ENCODE results near the gene MSN.
"Not testable (repeated sequence)": the region's sequence is repeated elsewhere in the genome, so short reads cannot be mapped to it uniquely, and the experiment has no call there.

The MSN gene

DNA sequence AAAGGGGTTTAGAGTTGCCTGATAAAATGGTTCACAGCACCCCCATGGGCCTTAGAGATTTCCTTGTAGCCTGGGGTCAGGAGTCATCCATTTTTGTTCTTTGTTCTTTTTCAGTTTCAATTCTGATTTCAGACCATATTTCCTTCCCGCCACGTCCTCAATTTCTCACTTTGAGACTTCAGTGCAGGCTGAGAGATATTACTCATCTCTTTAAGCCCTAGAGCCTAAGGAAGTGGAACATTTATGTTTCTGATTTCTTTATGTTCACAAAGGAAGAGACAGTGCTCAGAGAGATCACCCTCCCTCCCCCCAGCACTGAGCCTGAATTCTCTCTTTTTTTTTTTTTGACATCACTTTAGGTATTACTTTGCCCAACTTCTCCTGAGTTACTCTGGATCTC lies 56.3 kb downstream of the MSN start:
- no peak for DNase-seq

DNA sequence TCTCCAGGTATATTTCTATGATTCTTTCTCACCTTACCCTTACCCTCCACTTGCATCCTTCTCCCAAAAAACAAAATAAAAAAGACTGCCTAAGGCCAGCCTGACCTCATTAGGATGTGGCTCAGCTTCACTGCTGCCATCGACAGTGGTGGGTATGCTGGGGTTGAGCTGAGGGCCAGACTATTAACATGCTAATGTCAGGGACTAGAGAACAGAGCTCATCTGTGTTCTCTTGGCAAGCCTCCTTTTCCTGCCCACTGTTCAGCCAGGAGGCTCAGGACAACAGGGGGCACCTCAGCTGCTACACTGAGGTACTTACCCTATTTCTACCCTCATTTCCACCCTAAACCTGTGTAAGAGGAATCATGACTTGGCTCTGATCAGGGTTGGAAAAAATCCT lies 59.3 kb downstream of the MSN start:
- DNase-seq: no peak

DNA sequence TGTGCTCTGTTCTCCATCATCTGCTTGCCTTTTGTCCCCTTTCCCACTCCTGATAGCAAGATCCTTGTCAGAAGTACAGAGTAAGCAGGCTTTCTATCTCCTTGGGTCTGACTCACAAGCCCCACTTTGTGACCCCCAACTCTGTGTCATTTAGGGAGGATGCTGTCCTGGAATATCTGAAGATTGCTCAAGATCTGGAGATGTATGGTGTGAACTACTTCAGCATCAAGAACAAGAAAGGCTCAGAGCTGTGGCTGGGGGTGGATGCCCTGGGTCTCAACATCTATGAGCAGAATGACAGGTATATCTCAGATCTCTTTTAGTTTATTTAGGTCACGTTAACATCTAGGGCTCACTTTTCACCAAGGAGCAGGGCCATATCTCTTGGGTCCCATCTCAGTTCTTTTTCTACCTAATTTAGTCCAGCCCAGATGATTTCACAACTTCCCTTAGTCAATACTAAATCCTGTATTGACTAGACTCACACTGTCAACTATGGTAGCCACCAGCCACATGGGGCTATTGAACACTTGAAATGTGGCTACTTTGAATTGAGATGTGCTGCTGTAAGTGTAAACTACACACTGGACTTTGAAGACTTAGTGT lies 64.3 kb downstream of the MSN start:
- DNase-seq: no peak

DNA sequence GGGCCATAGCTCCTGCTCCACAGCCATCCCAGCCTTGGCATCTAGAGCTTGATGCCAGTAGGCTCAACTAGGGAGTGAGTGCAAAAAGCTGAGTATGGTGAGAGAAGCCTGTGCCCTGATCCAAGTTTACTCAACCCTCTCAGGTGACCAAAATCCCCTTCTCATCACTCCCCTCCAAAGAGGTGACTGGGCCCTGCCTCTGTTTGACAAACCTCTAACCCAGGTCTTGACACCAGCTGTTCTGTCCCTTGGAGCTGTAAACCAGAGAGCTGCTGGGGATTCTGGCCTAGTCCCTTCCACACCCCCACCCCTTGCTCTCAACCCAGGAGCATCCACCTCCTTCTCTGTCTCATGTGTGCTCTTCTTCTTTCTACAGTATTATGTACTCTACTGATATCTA lies 73.5 kb downstream of the MSN start:
- DNase-seq: no peak

DNA sequence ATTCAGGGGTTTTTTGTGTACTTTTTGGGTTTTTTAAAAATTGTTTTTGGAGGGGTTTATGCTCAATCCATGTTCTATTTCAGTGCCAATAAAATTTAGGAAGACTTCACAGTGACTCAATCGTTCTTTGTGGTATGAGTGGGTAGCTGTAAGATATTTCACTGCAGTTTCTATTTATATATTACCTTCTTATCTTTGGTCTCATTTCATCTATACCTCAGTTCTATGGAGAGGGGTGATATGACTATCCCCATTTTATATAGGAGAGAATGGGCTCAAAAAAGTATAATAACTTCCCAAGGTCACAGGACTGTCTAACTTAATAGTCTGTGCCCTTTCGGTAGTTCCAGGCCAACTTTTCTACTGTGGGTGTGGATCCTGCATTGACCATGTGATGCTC lies 74.4 kb downstream of the MSN start:
- DNase-seq: no peak

DNA sequence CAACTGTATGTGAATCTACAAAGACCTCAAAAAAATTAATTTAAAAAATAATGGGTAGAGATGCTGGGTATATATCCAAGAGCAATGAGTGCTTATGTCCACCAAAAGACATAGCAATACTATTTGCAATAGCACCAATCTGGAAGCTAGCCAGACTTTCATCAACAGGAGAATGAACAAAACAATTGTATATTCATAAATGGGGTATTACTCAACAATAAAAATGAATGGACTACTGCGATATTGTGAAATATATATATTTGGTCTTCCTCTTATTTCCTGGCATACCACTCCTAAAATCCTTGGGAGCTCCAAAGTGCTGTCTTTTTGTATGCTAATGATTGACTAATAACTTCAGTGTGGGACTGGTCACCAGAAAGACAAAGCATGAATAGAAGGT lies 77.5 kb downstream of the MSN start:
- DNase-seq: no peak

DNA sequence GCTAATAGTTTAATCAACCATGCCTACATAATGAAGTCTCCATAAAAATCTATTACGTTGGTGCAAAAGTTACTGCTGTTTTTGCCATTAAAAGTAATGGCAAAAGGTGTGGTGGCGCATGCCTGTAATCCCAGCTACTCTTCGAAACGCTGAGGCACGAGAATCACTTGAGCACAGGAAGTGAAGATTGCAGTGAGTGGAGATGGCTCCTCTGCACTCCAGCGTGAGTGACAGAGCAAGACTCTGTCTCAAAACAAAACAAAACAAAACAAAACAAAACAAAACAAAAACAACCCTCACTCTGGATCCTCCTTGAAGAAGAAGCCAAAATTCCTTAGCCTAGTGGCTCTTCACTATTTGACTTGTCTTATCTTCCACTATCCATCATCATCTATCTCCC lies 78.0 kb downstream of the MSN start:
- no peak for DNase-seq

DNA sequence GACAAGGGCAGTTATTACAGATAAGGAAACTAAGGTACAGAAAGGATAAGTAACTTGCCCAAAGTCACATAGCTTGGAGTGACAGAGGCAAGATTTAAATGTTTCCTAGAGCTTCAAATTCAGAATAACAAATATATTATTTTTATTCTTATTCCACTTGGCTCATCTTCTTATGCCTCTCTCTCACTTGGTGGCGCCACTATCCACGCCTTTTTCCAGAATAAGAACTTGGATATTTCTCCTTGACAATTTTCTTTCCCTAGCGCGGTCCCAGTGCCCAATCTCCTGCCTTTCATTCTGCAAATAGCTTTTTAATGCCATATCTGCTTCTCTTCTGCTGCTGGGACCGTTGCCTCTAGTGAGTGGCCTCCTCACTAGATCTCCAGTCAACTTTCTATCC lies 78.5 kb downstream of the MSN start:
- no peak for DNase-seq

DNA sequence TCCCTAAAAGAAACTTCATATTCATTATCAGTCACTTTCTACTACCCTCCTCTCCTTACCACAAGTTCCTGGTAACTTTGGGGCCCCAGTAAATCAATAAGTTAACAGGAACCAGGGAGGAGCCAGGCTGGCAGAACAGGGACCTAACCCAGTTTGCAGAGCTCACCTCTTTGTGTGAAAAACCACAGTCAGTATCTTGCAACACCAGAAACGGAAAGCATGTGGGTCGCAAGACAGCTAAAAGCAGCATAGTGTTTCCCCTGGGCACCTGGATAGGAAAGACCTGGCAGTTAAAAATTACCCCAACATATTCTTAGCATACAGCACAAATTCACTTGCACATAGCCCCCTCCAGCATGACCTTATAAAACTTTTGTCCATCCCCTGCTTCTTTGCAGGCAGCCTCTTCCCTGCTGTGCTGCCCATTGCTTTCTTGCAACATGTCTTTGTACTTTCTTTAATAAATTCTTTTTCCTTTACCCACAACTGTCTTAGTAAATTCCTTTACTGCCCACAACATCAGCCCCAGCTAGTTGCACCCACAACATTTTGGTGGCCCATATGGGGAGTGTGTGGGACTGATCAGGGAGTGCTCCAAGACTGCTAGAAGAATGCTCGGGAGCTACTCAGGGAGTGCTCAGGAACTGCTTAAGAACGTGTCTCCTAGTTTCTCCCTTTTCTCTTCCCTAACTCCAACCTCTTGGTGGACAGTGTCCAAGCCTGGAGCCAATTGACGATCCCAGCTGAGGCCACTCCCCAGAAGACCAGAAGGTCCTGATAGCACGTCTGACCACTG lies 83.4 kb downstream of the MSN start:
- no peak for DNase-seq

DNA sequence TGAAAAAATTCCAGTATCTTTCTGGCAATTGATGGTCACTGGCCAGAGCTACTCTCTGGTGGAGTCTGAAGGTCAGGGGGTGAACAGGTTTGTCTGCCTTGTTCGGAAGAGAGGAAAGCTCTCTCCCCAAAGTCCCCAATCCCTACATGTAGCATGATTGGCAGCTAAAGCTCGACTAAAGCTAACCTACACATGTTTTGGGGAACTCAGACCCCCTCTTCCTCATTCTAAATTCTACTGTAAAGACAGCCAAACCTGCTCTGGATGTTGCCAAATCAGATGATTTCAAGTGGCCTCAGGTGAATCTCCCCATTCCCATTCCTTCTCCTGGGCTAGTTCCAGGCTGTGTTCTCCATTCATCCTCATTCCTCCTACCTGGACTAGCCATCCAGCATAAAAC lies 84.1 kb downstream of the MSN start:
- DNase-seq: no peak

DNA sequence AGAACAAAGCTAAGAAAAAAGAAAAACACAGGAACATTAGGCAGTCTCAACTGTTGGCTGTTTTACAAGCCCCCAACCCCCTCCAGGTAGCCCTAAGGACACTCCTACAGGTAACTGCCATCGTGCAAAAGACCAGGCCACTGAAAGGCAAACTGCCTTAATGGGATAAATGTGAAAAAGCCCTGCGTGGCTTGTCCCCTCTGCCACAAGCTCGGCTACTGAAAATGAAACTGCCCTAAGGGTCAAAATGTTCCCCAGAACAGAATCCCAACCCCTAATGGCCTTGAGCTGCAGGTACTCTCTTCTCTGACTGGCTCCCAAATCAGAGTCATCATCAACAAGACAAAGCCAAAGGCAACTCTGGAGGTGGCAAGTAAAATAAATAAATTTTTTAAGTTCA lies 84.8 kb downstream of the MSN start:
- no peak for DNase-seq

DNA sequence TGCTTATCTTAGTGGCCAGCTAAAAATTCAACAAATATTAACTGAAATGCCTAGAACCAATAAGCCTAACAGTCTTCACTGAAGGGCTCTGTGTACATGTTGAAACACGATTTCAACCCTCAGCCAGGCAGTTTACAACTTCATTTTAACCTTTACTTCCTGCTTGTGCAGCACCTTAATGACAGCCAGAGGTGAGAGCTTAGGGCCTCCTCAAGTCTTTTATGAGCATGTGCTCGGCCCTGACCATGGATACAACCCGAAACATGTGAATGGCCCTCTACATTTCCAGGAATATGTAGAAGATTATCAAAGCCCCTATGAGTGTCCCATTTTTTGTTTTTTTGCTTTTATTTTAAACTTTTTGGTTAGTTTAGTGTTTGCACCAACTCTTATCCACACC lies 88.3 kb downstream of the MSN start:
- DNase-seq: no peak

DNA sequence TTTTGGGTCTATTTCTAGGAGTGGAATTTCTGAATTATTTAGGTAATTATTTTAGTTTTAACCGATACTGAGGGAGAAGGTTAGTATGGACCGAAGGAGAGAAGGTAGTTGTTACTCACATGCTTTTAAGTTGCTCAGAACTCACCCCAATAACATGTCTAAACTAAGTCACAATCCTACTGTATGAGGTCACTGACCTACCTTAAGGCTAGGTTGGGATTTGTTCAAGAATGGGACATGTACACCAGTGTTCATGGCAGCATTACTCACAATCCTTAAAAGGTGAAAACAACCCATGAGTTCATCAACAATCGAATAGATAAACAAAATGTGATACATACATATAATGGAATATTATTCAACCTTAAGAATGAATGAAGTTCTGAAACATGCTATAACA lies 90.5 kb downstream of the MSN start:
- DNase-seq: no peak

DNA sequence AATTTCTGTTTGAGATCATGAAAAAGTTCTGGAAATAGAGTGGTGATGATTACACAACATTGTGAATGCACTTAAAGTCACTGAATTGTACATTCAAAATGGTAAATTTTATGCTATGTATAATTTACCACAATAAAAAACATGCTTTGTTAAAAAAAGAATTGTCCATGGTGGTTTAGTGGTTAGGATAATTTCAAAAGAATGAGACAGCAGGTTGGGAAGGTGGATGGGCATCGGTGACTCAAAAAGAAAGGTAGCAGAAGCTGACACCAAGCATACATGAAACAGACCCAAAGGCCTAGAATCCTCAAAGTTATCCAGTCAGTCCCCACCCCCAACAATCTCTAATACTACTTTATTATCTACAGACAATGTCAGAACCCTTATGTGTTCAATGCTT lies 91.1 kb downstream of the MSN start:
- no peak for DNase-seq

DNA sequence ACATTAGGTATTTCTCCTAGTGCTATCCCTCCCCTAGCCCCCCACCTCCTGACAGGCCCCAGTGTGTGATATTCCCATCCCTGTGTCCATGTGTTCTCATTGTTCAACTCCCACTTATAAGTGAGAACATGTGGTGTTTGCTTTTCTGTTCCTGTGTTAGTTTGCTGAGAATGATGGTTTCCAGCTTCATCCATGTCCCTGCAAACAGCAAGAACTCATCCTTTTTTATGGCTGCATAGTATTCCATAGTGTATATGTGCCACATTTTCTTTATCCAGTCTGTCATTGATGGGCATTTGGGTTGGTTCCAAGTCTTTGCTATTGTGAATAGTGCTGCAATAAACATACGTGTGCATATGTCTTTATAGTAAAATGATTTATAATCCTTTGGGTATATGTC lies 92.1 kb downstream of the MSN start:
- DNase-seq: not testable (repeated sequence)

DNA sequence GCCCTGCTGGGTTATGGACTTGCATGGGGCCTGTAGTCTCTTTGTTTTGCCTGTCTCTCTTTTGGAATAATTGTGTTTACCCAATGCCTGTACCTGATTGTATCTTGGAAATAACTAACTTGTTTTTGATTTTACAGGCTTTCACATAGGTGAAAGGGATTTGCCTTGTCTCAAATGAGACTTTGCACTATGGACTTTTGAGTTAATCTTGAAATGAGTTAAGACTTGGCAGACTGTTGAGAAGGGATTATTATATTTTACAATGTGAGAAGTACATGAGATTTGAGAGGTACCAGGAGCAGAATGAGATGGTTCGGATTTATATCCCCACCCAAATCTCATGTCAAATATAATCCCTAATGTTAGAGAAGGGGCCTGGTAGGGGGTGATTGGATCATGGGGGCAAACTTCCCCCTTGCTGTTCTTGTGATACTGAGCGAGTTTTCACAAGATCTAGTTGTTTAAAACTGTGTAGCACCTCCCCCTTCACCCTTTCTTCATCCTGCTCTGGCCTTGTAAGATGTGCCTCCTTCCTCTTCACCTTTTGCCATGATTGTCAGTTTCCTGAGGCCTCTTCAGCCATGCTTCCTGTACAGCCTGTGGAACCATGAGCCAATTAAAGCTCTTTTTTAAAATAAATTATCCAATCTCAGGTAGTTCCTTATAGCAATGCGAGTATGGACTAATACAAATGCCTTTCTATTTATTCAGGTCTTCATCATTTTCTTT lies 102.3 kb downstream of the MSN start:
- no peak for DNase-seq

DNA sequence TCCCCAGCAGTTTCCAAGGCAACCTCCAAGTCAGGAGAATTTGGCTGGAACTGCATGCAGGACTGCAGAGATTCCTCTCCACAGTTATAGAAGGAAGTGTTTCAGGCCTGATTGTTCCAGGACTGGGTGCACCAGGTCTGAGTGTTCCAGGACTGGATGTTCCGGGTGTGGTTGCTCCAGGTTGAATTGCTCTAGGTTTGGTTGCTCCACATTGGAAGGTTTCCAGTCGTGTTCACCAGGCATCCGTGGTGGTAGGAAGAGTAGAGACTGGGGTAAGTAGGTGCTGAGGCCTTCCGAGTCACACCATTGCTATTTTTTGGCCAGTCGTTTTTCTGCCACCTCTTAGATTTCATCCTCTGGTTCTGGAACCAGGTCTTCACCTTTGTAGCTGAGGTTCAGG lies 105.4 kb downstream of the MSN start:
- DNase-seq: no peak

DNA sequence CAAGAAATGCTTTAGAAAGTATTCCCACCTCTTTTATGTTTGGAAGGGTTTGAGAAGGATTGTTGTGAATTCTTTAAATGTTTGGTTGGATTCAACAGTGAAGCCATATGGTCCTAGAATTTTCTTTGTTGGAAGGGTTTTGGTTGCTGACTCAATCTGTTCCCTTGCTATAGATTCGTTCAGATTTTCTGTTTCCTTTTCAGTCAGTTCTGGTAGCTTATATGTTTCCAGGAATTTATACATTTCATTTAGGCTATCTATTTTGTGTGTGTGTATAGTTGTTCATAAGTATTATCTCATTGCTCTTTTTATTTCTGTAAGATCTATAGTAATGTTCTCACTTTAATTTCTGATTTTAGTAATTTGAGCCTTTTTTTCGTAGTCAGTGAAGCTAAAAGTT lies 114.4 kb downstream of the MSN start:
- no peak for DNase-seq

DNA sequence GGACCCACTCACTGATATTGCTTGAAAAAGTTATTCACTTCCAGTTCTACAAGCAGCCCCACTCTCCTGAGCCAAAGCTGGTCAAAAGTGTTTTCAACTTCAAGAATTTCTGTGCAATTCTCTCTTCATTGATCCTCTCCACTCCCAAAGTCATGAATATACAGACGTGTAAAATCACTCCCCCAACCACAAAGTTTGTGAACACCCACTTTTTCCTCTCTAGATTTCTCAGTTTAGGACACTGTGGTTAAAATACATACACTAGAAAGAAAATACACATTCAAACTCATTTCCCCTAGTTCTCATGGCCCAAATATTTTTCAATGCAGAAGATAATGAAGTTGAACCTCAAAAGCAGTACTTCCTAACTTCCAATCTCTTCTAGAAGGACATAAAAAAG lies 116.3 kb downstream of the MSN start:
- no peak for DNase-seq

Measured in left hindlimb (tissue), 1 donor.